GM21360 (cell line): ENCODE data around the gene CLIC5.
A peak's percentile ranks its signal among the peaks of the same experiment; 100 is the strongest.
"Not testable (repeated sequence)": the region's sequence is repeated elsewhere in the genome, so short reads cannot be mapped to it uniquely, and the experiment has no call there.

ENCODE experiments used
- ATAC-seq: cut with Tn5 transposase; IDR thresholded peaks from one replicate; pipeline ENCODE4 v1.9.1; 2021; ENCODE audit warnings: mild to moderate bottlenecking, moderate library complexity; ENCODE audit not compliant: unreplicated experiment

CLIC5 gene

GRCh38 chr6:45929421-45930361 is 86.0 kb downstream of the CLIC5 start:
- ATAC-seq, result no peak

GRCh38 chr6:45928721-45929305 is 86.8 kb downstream of the CLIC5 start:
- no peak for ATAC-seq

GRCh38 chr6:45927421-45928320 is 88.0 kb downstream of the CLIC5 start:
- ATAC-seq, result no peak

GRCh38 chr6:45926423-45926822 is 89.2 kb downstream of the CLIC5 start:
- ATAC-seq, result not testable (repeated sequence)

- no peak for ATAC-seq
Measured at GRCh38 chr6:45924763-45925342, 90.8 kb downstream of the CLIC5 start.

- ATAC-seq, result no peak
Measured at GRCh38 chr6:45923831-45924391, 91.7 kb downstream of the CLIC5 start.

GRCh38 chr6:45922728-45923351 is 92.8 kb downstream of the CLIC5 start:
- no peak for ATAC-seq

- ATAC-seq, result no peak
Measured at GRCh38 chr6:45921691-45922281, 93.9 kb downstream of the CLIC5 start.

- peak; percentile 60 for ATAC-seq
Measured at GRCh38 chr6:45920819-45921511, 94.7 kb downstream of the CLIC5 start.

- no peak for ATAC-seq
Measured at GRCh38 chr6:45917439-45917838, 98.2 kb downstream of the CLIC5 start.

- no peak for ATAC-seq
Measured at GRCh38 chr6:45916692-45917091, 99.0 kb downstream of the CLIC5 start.

GRCh38 chr6:45915780-45916468 is 99.7 kb downstream of the CLIC5 start:
- ATAC-seq, result no peak

GRCh38 chr6:45911691-45912090 is 104.0 kb downstream of the CLIC5 start:
- ATAC-seq, result no peak

GRCh38 chr6:45903959-45904358 is 111.7 kb downstream of the CLIC5 start:
- no peak for ATAC-seq

- ATAC-seq, result no peak
Measured at GRCh38 chr6:45902984-45903383, 112.7 kb downstream of the CLIC5 start.

GRCh38 chr6:45901767-45902650 is 113.7 kb downstream of the CLIC5 start:
- ATAC-seq, result no peak
